ENCODE results near the gene CHID1. TPM values are rescaled to one million over a fixed set of nuclear protein-coding genes. Genes with fewer than 3 reads are reported as not detected.

The CHID1 gene
- total RNA-seq, 2 experiments from 2014 or later = 38.2 to 39.2 TPM

GRCh38 chr11:831961-832528 lies 78.6 kb downstream of the CHID1 start:
- peaks cover 36% of the 10 kb centered on the region for H3K4me1 Mint-ChIP-seq
- ChIA-PET CTCF (no interaction called here), POLR2A (interaction anchor here (0.6 to 8.3 kb wide), 5 partner anchors 9 to 23 kb away, joined by 3 to 74 read pairs (median 25); partner anchors contain the start of genes PNPLA2, POLR2L, RPLP2 and TSPAN4)
- DNase-seq = no peak
- peak overlapping the region; percentile 46 for H3K4me3 Mint-ChIP-seq
- H3K9me3 Mint-ChIP-seq = no peaks in the 10 kb centered on the region
- H3K27ac Mint-ChIP-seq = no peak overlapping the region
- H3K36me3 Mint-ChIP-seq (ENCODE audit: low read depth) = no peaks in the 10 kb centered on the region
- peaks cover 38% of the 10 kb centered on the region for H3K27me3 Mint-ChIP-seq

DNA sequence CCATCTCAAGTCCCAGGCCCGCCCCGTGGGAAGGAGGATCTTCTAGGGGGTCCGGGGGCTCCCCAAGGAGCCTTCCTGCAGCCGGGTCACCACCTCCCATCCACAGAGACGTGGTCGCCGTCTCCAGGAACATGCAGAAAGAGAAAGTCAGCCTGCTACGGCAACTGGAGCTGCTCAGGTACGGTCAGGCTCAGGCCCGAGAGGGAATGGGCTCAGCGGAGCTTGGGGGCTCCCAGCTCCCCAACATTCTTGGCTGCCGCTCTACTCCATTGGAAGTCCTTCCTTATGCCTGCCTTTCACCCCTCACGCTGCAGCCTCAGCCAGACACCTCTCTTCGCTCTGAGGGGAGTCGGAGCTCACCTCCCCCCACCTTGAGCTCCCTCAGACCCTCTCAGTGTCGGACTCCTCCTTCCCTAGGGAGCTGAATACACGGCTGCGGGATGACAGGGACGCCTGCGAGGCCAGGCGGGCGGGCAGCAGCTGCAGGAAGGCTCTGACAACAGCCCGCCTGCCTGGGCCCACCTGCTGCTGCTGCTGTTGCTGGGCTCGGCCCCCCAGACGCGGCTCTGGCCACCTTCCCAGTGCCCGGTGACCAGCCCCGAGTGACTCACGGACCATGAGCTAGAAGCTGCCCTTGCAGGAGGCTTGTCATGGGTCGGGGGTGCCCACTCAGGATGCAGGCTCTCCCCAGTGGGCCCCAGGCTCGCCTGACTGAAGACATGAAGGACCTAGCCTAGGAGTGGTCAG lies 79.3 kb downstream of the CHID1 start:
- Mint-ChIP-seq H3K27me3 (peaks cover 38% of the 10 kb centered on the region), H3K9me3 (no peaks in the 10 kb centered on the region), H3K36me3 (ENCODE audit: low read depth) (no peaks in the 10 kb centered on the region), H3K4me1 (peaks cover 41% of the 10 kb centered on the region), H3K4me3 (peak overlapping the region; percentile 46), H3K27ac (no peak overlapping the region)
- ChIA-PET CTCF (interaction anchor here (1.3 kb wide), 1 partner anchor 12 kb away, joined by 3 read pairs; the partner anchor contains the start of gene TSPAN4), POLR2A (interaction anchor here (0.6 to 8.3 kb wide), 4 partner anchors 10 to 22 kb away, joined by 3 to 74 read pairs (median 28); partner anchors contain the start of genes PNPLA2, POLR2L, RPLP2 and TSPAN4)
- DNase-seq = no peak

DNA sequence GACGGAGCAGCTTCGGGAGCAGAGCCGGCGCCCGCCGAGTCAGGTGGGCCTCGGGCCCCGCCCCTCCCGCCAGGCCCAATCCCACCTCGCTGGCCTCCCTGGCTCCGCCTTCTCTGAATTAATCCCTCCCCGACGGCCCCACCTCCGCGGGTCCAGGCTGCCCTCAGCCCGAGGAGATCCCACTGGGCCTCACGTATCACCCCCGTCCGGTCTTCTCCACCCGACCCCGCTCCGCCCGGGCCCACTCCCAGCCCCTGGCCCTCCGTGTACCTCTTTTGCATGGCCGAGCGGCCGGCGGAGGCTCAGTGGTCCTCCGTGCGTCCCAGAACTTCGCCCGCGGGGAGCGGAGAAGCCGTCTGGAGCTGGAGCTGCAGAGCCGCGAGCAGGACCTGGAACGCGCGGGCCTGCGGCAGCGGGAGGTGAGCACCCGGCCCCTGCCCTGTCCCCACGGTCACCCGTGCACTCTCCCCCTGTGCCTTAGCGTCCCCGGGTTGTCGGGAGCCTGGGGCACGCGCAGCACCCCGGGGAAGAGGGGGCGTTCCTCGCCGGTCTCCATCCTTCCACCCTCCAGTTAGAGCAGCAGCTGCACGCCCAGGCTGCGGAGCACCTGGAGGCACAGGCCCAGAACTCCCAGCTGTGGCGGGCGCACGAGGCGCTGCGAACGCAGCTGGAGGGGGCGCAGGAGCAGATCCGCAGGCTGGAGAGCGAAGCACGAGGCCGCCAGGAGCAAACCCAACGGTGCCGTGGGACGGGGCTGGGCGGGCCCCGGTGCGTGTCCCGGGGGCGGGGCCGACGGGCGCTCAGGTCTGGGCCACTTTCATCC lies 80.1 kb downstream of the CHID1 start:
- no peaks in the 10 kb centered on the region for H3K9me3 Mint-ChIP-seq
- H3K27me3 Mint-ChIP-seq = peaks cover 38% of the 10 kb centered on the region

GRCh38 chr11:829847-830294 lies 80.7 kb downstream of the CHID1 start:
- ChIA-PET POLR2A (interaction anchor here (1.1 to 8.3 kb wide), 4 partner anchors 10 to 21 kb away, joined by 3 to 74 read pairs (median 24); partner anchors contain the start of genes PNPLA2, POLR2L, RPLP2 and TSPAN4), CTCF (interaction anchor here (0.8 kb wide), 1 partner anchor 32 kb away, joined by 3 read pairs; the partner anchor contains the start of gene SLC25A22)
- Mint-ChIP-seq H3K27ac (no peak overlapping the region), H3K9me3 (no peaks in the 10 kb centered on the region), H3K27me3 (peaks cover 38% of the 10 kb centered on the region), H3K4me1 (peaks cover 42% of the 10 kb centered on the region), H3K36me3 (ENCODE audit: low read depth) (peaks cover 5% of the 10 kb centered on the region), H3K4me3 (no peak overlapping the region)
- DNase-seq = no peak

More for the DNA sequence above, 80.1 kb downstream of the CHID1 start:
- Mint-ChIP-seq H3K27ac (no peak overlapping the region), H3K36me3 (ENCODE audit: low read depth) (no peaks in the 10 kb centered on the region), H3K4me1 (peaks cover 42% of the 10 kb centered on the region), H3K4me3 (no peak overlapping the region)
- DNase-seq = peak; percentile 64
- CTCF ChIA-PET = interaction anchor here (0.8 to 1.3 kb wide), 2 partner anchors 13 to 32 kb away, joined by 3 read pairs; partner anchors contain the start of genes SLC25A22 and TSPAN4
- POLR2A ChIA-PET = interaction anchor here (1.1 to 8.3 kb wide), 4 partner anchors 11 to 22 kb away, joined by 3 to 74 read pairs (median 28); partner anchors contain the start of genes PNPLA2, POLR2L, RPLP2 and TSPAN4

DNA sequence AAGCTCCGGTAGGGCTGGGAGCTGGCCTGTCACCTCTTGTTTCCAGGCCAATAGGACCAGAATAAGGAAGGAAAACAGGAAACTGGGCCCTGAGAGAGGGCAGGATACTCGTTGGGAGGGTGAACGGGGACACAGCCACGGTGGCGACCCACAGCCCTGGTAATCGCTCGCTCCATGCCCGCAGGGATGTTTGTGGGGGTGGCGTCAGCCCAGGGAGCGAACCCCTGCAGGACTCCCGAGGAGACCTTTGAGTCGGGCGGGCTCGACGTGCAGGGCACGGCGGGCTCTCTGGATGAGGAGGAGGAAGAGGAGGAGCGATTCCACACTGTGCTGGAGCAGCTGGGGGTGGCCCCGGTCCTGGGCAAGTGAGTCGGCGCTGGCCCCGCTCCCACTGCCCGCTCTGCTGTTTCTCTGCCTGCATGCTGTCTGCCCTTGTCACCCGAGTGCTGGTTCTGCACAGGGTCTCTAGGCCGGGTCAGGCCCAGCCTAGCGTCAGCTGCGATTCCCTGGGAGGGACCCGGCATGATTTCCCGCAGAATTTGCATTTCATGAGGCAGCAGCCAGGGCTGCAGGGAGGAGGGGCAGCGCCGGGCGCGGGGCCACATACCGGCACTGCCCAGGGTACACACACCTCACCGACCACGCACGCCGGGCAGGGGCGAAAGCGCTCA lies 81.3 kb downstream of the CHID1 start:
- ChIA-PET CTCF (no interaction called here), POLR2A (interaction anchor here (1.1 to 8.3 kb wide), 5 partner anchors 10 to 20 kb away, joined by 3 to 74 read pairs (median 10); partner anchors contain the start of genes PNPLA2, POLR2L, RPLP2 and TSPAN4)
- no peaks in the 10 kb centered on the region for H3K9me3 Mint-ChIP-seq
- H3K36me3 Mint-ChIP-seq (ENCODE audit: low read depth) = peaks cover 7% of the 10 kb centered on the region
- peaks cover 38% of the 10 kb centered on the region for H3K27me3 Mint-ChIP-seq
- peaks cover 42% of the 10 kb centered on the region for H3K4me1 Mint-ChIP-seq
- H3K4me3 Mint-ChIP-seq = no peak overlapping the region
- no peak overlapping the region for H3K27ac Mint-ChIP-seq
- DNase-seq = no peak

- Mint-ChIP-seq H3K27ac (no peak overlapping the region), H3K4me1 (peaks cover 36% of the 10 kb centered on the region), H3K4me3 (peak overlapping the region; percentile 70), H3K27me3 (peaks cover 38% of the 10 kb centered on the region), H3K36me3 (ENCODE audit: low read depth) (peaks cover 7% of the 10 kb centered on the region), H3K9me3 (no peaks in the 10 kb centered on the region)
- ChIA-PET POLR2A (interaction anchor here (1.1 to 8.3 kb wide), 4 partner anchors 9 to 20 kb away, joined by 3 to 74 read pairs (median 28); partner anchors contain the start of genes PNPLA2, POLR2L, RPLP2 and TSPAN4), CTCF (no interaction called here)
- no peak for DNase-seq
Measured at GRCh38 chr11:828506-829175, 82.0 kb downstream of the CHID1 start.

DNA sequence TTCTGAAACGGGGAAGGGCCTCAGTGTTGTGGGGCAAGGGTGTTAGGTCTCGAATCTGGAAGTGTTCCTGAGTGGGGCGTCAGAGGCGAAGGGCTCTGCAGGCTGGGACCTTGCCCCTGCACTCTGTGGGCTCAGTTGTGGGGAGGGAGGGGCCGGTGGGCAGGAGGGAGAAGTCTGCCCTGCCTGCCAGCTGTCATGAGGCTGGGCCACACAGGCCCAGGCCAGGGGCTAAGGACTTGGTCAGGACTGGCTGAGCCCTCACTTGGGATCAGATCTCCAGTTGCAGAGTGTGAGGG lies 82.8 kb downstream of the CHID1 start, which contains the start of gene CRACR2B:
TSS of gene CRACR2B (plus strand) at position 23 of the 296 bp plus-strand sequence. CDS start 689 bp downstream, outside the sequence.
- CTCF ChIA-PET = no interaction called here

DNA sequence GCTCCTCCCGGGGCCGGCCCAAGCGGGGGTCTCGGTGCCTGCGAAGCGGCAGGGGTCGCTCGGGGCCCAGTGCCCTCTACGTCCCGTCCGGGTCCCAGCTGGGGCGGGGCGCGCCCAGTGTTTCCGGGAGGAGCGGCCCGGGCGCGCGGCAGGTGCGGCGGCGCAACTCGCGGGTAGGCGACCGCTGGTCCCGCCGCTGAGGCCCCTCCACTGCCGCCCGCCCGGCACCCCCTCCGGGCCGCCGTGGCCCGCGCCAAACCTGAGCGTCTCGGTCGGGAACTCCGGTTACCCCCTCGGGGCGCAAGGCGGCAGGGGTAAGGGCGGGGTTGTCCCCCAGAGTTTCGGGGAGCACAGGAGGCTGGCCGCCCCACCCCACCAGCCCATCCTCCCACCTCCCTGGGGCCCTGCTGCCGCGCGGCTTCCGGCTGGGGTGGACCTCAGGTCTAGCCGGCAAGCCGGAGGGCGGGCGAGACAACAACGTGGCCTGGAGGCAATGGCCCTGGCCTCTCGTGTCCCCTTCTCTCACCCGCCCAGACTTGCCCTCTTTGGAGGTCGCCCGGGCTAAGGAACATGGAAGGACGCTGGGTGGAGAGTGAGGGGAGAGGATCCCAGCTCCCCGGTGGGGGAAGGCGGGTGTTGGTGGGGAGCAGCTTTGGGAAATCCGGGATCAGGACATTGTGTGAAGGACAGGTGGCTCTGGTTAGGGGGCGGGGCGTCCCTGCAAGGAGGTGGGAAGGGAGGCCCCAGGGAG lies 83.3 kb downstream of the CHID1 start:
- CTCF ChIA-PET = interaction anchor here (0.8 kb wide), 1 partner anchor 19 kb away, joined by 3 read pairs; no protein-coding TSS in a partner anchor
- DNase-seq = peak; percentile 55
- no peaks in the 10 kb centered on the region for H3K9me3 Mint-ChIP-seq
- H3K27ac Mint-ChIP-seq = peak overlapping the region; percentile 31
- H3K27me3 Mint-ChIP-seq = peaks cover 38% of the 10 kb centered on the region
- peaks cover 36% of the 10 kb centered on the region for H3K4me1 Mint-ChIP-seq
- H3K36me3 Mint-ChIP-seq (ENCODE audit: low read depth) = peaks cover 7% of the 10 kb centered on the region
- POLR2A ChIA-PET = interaction anchor here (0.7 to 8.3 kb wide), 4 partner anchors 8 to 18 kb away, joined by 4 to 74 read pairs (median 28); partner anchors contain the start of genes PNPLA2, POLR2L, RPLP2 and TSPAN4
- H3K4me3 Mint-ChIP-seq = peak overlapping the region; percentile 75

More for the DNA sequence above, 82.8 kb downstream of the CHID1 start, which contains the start of gene CRACR2B:
- POLR2A ChIA-PET = interaction anchor here (0.7 to 8.3 kb wide), 4 partner anchors 8 to 19 kb away, joined by 4 to 74 read pairs (median 28); partner anchors contain the start of genes PNPLA2, POLR2L, RPLP2 and TSPAN4
- peak within 1 kb of the TSS; percentile 31 for H3K27ac Mint-ChIP-seq
- H3K27me3 Mint-ChIP-seq = peaks cover 38% of the 10 kb centered on the region
- peaks cover 36% of the 10 kb centered on the region for H3K4me1 Mint-ChIP-seq
- no peak for DNase-seq
- H3K36me3 Mint-ChIP-seq (ENCODE audit: low read depth) = peaks cover 7% of the 10 kb centered on the region
- no peaks in the 10 kb centered on the region for H3K9me3 Mint-ChIP-seq
- peak within 1 kb of the TSS; percentile 75 for H3K4me3 Mint-ChIP-seq

DNA sequence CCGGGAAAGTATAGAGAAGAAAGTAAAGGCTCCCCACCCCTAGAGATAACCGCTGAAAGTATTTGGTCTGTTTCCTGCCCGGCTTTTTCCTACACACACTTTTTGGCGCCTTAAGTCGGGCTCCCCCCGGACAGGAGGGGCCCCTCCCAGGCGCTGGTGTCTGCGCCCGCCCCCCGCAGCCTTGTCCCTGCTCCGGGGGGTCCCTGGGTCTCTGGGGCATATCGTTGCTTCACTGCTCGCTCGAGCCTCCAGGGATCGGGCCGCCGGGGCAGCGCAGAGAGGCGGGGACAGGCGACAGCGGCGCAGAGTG lies 83.8 kb downstream of the CHID1 start:
- peak overlapping the region; percentile 75 for H3K4me3 Mint-ChIP-seq
- ChIA-PET POLR2A (interaction anchor here (0.9 to 6.0 kb wide), 3 partner anchors 14 to 18 kb away, joined by 4 to 45 read pairs (median 10); partner anchors contain the start of genes POLR2L, RPLP2 and TSPAN4), CTCF (interaction anchor here (0.8 kb wide), 1 partner anchor 18 kb away, joined by 3 read pairs; no protein-coding TSS in a partner anchor)
- H3K36me3 Mint-ChIP-seq (ENCODE audit: low read depth) = peaks cover 7% of the 10 kb centered on the region
- peaks cover 39% of the 10 kb centered on the region for H3K4me1 Mint-ChIP-seq
- DNase-seq = no peak
- H3K27ac Mint-ChIP-seq = peak overlapping the region; percentile 49
- H3K27me3 Mint-ChIP-seq = peaks cover 34% of the 10 kb centered on the region
- no peaks in the 10 kb centered on the region for H3K9me3 Mint-ChIP-seq

GRCh38 chr11:826227-826621 lies 84.4 kb downstream of the CHID1 start:
- Mint-ChIP-seq H3K27ac (no peak overlapping the region), H3K9me3 (no peaks in the 10 kb centered on the region), H3K4me3 (peak overlapping the region; percentile 75), H3K36me3 (ENCODE audit: low read depth) (peaks cover 7% of the 10 kb centered on the region), H3K27me3 (peaks cover 29% of the 10 kb centered on the region), H3K4me1 (peaks cover 41% of the 10 kb centered on the region)
- DNase-seq = no peak
- ChIA-PET POLR2A (interaction anchor here (0.9 to 6.0 kb wide), 4 partner anchors 11 to 17 kb away, joined by 4 to 45 read pairs (median 6); partner anchors contain the start of genes POLR2L, RPLP2 and TSPAN4), CTCF (no interaction called here)

All from activated CD4-positive, alpha-beta memory T cell treated with anti-CD3 and anti-CD28 coated beads, Interleukin-2, amount 10 ng/mL, durations not matched to agents 7 days and 5 days (primary cell).